Parathyroid adenoma (tissue), 2 donors: Measurements from ENCODE around the gene AK1.

Source experiments
- H2AFZ ChIP-seq: fragments of 300-600 bp; sonication (generic); one replicate; pipeline ENCODE4 v1.7.0; 2017; ENCODE audit warnings: antibody characterized with exemption, mild to moderate bottlenecking
- H3K27ac ChIP-seq: fragments of 300-600 bp; sonication (generic); one replicate; pipeline ENCODE4 v1.7.0; 2017
- H3K27me3 ChIP-seq: fragments of 300-600 bp; sonication (generic); one replicate; pipeline ENCODE4 v1.7.0; 2017; ENCODE audit warnings: low read length; ENCODE audit not compliant: control insufficient read depth, insufficient read depth
- H3K36me3 ChIP-seq: fragments of 300-600 bp; sonication (generic); one replicate; pipeline ENCODE4 v1.7.0; 2017; ENCODE audit warnings: low read length; ENCODE audit not compliant: control insufficient read depth, insufficient read depth
- H3K4me1 ChIP-seq: fragments of 300-600 bp; sonication (generic); one replicate; pipeline ENCODE4 v1.7.0; 2017; ENCODE audit warnings: control low read depth
- H3K4me2 ChIP-seq: fragments of 300-600 bp; sonication (generic); one replicate; pipeline ENCODE4 v1.7.0; 2017; ENCODE audit warnings: low read length
- H3K4me3 ChIP-seq: fragments of 300-600 bp; sonication (generic); one replicate; pipeline ENCODE4 v1.7.0; 2017; ENCODE audit warnings: low read depth, low read length
- H3K79me2 ChIP-seq: fragments of 300-600 bp; sonication (generic); one replicate; pipeline ENCODE4 v1.7.0; 2017; ENCODE audit warnings: control low read depth
- H3K9ac ChIP-seq: fragments of 300-600 bp; sonication (generic); one replicate; pipeline ENCODE4 v1.7.0; 2017; ENCODE audit warnings: mild to moderate bottlenecking
- H3K9me3 ChIP-seq: fragments of 300-600 bp; sonication (generic); one replicate; pipeline ENCODE4 v1.7.0; 2017; ENCODE audit warnings: low read length; ENCODE audit not compliant: control insufficient read depth
- TF ChIP-seq, protein P1 (sequence below): fragments of 300-600 bp; sonication (generic); IDR thresholded peaks from one replicate; pipeline ENCODE4 v1.7.0; 2017; ENCODE audit warnings: antibody characterized with exemption, mild to moderate bottlenecking
- donor health status: primary hyperparathyroidism.

Gene AK1

DNA sequence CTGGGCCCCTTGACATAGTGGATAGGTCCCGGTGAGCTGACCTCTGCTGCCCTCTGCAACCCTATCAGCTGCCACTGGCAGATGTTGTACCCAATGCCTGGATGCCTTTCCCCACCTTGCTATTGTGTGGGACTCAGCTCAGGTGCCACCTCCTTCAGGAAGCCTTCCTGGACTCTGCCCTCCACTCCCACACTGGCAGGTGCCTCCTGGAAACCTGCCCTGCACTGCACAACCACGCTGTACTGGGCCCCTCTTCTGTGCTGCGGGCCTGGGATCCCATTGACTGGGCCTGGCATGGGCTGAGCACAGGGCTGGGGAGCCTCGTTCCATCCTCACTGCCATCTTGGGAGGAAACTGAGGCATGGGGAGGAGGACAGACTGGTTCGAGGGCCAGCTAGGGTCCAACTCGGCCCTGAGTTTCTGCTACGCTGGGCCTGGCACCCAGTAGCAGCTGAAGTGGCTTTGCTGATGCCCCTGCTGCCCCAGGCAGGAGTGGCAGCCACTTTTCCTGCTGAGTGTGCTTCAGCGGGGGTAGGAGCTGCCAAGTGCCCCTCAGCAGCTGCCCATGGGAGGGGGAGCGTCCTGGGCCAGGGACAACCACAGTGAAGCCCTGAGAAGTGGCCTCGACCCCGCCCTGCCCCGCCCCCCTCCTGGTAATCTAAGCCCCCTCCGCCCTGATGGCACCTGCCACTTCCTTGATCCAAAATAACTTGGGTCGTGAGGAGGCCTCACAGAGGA is 1.3 kb downstream of the AK1 start:
- Histone ChIP-seq H2AFZ (no peak overlapping the region), H3K4me3 (no peak overlapping the region), H3K27me3 (no peaks in the 10 kb centered on the region), H3K36me3 (no peaks in the 10 kb centered on the region), H3K27ac (no peak overlapping the region), H3K9me3 (no peaks in the 10 kb centered on the region), H3K79me2 (no peaks in the 10 kb centered on the region), H3K9ac (no peak overlapping the region), H3K4me2 (no peak overlapping the region), H3K4me1 (no peaks in the 10 kb centered on the region)
- TF ChIP-seq, protein P1, sequence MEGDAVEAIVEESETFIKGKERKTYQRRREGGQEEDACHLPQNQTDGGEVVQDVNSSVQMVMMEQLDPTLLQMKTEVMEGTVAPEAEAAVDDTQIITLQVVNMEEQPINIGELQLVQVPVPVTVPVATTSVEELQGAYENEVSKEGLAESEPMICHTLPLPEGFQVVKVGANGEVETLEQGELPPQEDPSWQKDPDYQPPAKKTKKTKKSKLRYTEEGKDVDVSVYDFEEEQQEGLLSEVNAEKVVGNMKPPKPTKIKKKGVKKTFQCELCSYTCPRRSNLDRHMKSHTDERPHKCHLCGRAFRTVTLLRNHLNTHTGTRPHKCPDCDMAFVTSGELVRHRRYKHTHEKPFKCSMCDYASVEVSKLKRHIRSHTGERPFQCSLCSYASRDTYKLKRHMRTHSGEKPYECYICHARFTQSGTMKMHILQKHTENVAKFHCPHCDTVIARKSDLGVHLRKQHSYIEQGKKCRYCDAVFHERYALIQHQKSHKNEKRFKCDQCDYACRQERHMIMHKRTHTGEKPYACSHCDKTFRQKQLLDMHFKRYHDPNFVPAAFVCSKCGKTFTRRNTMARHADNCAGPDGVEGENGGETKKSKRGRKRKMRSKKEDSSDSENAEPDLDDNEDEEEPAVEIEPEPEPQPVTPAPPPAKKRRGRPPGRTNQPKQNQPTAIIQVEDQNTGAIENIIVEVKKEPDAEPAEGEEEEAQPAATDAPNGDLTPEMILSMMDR, result no peak

DNA sequence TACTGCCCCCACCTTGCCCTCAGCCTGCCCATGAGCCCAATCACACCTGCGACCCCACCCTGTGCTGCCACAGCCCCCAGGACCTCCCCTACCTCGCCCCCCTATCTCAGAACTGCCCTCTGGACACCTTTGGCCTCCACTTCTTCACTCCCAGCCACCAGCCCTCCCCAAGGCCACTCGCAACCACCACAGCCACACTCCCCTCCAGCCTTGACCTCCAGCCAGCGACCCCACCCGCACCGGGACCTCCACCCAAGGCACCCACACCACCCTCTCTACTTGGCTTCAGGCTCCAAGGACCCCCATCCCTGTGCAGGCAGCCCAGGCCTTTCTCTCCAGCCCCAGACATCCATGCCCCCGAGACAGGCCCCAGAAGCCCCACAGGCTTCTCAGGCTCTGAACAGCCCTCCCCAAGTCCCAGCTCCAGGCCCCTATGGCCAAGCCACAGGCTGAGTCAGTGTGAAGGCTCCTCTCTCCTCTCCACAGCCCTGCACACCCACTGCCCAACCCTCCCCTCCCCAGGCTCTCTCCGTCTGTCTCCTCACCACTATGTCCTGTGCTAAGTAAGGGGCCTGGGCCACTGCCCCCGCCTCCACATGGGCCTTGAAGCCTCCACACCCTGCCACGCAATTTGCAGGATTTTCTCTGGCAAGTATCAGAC is 2.0 kb downstream of the AK1 start:
- Histone ChIP-seq H3K36me3 (no peaks in the 10 kb centered on the region), H2AFZ (no peak overlapping the region), H3K79me2 (no peaks in the 10 kb centered on the region), H3K9ac (no peak overlapping the region), H3K4me2 (no peak overlapping the region), H3K4me3 (no peak overlapping the region), H3K27me3 (no peaks in the 10 kb centered on the region), H3K9me3 (no peaks in the 10 kb centered on the region), H3K27ac (no peak overlapping the region), H3K4me1 (no peaks in the 10 kb centered on the region)
- TF ChIP-seq, protein P1, result no peak

DNA sequence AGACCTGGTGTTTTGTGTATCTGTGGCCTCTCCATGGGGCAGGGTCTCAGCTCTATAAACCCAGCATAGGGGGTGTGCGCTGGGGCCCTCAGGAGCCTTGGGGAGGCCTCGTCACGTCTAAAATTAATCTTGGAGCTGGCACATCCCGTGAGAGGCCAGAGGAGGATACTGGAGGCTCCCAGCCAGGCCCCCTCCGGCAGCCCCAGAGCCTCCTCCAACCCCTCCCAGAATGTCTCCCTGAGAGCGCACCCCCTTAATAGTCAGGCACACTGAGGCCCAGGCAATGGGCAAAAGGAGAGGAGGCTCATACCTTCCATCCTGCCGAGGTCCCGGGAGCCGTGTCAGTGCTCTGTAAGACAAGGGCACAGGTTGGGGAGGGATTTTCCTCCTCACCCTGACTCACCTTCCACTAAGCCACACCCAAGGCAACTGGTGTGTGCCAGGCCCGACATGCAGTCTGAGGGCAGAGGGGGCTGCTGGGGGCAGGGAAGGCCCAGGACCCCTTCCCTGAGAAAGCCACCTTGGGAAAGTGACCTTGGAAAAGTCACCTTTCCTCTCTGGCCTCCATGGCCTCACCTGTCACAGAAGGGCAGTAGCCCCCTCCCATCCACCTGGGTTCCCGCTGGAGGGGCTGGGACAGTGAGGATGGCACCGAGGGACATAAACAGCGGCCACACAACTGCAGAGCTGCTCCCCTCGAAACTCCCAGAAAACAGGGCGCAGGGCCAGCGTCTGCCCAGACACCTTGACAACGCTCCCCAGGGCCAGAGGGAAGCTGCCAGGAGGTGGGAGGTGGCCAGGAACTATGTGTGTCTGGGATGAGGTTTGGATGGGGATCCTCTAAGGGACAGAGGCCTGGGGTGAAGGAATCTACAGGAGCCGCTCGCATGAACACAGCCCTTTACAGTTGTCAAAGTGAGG is 2.9 kb downstream of the AK1 start:
- H3K36me3 ChIP-seq, result no peaks in the 10 kb centered on the region
- no peaks in the 10 kb centered on the region for H3K79me2 ChIP-seq
- TF ChIP-seq, protein P1, result no peak
- no peak overlapping the region for H3K9ac ChIP-seq
- no peaks in the 10 kb centered on the region for H3K4me1 ChIP-seq
- H2AFZ ChIP-seq, result no peak overlapping the region
- no peaks in the 10 kb centered on the region for H3K9me3 ChIP-seq
- H3K4me3 ChIP-seq, result no peak overlapping the region
- H3K27ac ChIP-seq, result no peak overlapping the region
- no peak overlapping the region for H3K4me2 ChIP-seq
- H3K27me3 ChIP-seq, result no peaks in the 10 kb centered on the region

DNA sequence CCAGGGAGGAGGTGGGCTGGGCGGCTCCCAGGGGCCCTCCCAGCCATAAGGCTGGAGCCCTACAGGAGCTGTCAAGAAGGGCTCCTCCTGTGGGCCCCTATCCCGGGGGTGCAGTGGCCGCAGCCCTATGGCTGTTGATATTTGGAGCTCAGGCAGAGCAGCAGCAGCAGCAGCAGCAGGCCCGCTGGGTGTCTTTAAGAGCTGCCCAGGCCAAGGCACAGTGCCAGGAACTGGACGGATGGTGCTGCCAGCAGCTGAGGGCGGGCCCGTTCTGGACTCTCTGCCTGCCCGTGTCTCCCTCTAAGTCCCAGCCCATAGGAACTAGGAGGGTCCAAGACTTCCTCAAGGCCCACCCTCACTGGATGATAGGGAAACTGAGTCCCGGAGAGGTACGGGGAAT is 3.6 kb downstream of the AK1 start:
- Histone ChIP-seq H3K4me3 (no peak overlapping the region), H3K9me3 (no peaks in the 10 kb centered on the region), H3K27ac (no peak overlapping the region), H2AFZ (no peak overlapping the region), H3K4me2 (no peak overlapping the region), H3K36me3 (no peaks in the 10 kb centered on the region), H3K27me3 (no peaks in the 10 kb centered on the region), H3K4me1 (no peaks in the 10 kb centered on the region), H3K9ac (no peak overlapping the region), H3K79me2 (no peaks in the 10 kb centered on the region)
- TF ChIP-seq, protein P1, result no peak
